Measurements from ENCODE around the gene CIROP. TPM values are rescaled to one million over a fixed set of nuclear protein-coding genes. Genes with fewer than 3 reads are reported as not detected.

Gene CIROP
- total and polyA plus RNA-seq, 9 donors = not detected

DNA sequence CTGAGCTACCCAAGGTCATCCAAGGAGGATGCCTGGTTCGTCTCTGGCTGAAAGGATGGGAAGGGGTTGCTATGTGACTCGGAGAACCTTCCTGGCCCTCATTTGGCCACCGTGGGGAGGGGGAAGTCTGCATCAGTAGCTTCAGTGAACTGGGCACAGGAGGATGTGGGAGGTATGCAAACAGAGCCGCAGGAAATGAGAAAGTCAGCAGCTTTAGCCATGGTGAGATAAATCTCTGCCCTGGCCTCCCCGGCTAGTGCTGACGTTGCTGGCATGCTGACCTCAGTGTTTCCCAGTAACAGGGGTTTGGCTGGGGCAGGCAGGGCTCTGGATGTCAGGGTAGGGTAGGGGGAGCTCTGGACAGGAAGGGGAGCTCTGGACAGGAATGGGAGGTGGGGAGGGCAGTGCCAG is 16.6 kb upstream of the CIROP start:
- H3K9me3 ChIP-seq (replicated peaks; ENCODE audit: control insufficient read depth, low read depth, low read length) = no peaks in the 10 kb centered on the region
- peaks cover 13% of the 10 kb centered on the region for H3K4me1 ChIP-seq (ENCODE audit: control insufficient read depth, insufficient read depth, low read length)
- no peaks in the 10 kb centered on the region for H3K36me3 ChIP-seq (ENCODE audit: control insufficient read depth, insufficient read depth, low read length)
- peak; percentile 44 for DNase-seq
- H3K27me3 ChIP-seq (ENCODE audit: control insufficient read depth, insufficient read depth, low read length) = no peaks in the 10 kb centered on the region
- 46% methylated on average over 6 of the region's 6 CpGs for WGBS (ENCODE audit: insufficient coverage)
- H3K27ac ChIP-seq (ENCODE audit: low read length) = peak overlapping the region; percentile 35
- H3K4me3 ChIP-seq (ENCODE audit: low read length) = no peak overlapping the region

DNA sequence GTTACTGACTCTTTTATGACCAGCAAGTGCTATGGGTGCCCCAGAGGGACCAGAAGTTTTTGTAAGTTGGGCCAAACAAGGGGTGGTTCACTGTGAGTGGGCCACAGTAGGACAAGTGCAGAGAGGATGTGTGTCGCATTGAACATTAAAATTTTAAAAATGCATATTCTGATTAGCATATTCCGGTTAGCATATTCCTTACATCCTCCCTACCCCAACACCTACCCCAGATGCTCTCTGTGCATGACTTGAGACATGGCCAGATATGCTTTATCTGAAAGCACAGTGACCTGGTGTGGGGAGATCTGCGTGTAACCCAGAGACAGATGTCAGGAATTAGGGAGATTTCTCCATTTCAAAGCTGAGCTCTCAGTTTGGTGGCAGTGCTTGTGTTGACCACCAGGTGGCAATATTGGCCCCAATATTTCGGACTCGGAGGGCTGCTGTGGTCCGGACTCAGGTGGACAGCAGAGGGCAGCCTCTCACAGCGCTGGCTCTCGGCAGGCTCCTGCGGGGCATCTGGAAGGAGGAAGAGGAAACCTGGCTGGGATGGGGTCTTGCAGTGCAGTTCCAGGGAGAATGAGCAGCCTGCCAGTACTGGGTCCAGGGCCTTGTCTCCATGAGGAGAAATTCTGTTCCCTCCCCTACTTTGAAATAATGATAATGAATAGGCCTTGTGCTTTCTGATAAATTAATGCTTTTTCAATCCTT is 15.9 kb upstream of the CIROP start:
- H3K4me1 ChIP-seq (ENCODE audit: control insufficient read depth, insufficient read depth, low read length) = peaks cover 13% of the 10 kb centered on the region
- no peaks in the 10 kb centered on the region for H3K36me3 ChIP-seq (ENCODE audit: control insufficient read depth, insufficient read depth, low read length)
- H3K4me3 ChIP-seq (ENCODE audit: low read length) = no peak overlapping the region
- peak overlapping the region; percentile 35 for H3K27ac ChIP-seq (ENCODE audit: low read length)
- WGBS (ENCODE audit: insufficient coverage) = 0% methylated on average over 1 of the region's 9 CpGs
- no peaks in the 10 kb centered on the region for H3K9me3 ChIP-seq (replicated peaks; ENCODE audit: control insufficient read depth, low read depth, low read length)
- peak; percentile 92 for DNase-seq
- H3K27me3 ChIP-seq (ENCODE audit: control insufficient read depth, insufficient read depth, low read length) = no peaks in the 10 kb centered on the region

DNA sequence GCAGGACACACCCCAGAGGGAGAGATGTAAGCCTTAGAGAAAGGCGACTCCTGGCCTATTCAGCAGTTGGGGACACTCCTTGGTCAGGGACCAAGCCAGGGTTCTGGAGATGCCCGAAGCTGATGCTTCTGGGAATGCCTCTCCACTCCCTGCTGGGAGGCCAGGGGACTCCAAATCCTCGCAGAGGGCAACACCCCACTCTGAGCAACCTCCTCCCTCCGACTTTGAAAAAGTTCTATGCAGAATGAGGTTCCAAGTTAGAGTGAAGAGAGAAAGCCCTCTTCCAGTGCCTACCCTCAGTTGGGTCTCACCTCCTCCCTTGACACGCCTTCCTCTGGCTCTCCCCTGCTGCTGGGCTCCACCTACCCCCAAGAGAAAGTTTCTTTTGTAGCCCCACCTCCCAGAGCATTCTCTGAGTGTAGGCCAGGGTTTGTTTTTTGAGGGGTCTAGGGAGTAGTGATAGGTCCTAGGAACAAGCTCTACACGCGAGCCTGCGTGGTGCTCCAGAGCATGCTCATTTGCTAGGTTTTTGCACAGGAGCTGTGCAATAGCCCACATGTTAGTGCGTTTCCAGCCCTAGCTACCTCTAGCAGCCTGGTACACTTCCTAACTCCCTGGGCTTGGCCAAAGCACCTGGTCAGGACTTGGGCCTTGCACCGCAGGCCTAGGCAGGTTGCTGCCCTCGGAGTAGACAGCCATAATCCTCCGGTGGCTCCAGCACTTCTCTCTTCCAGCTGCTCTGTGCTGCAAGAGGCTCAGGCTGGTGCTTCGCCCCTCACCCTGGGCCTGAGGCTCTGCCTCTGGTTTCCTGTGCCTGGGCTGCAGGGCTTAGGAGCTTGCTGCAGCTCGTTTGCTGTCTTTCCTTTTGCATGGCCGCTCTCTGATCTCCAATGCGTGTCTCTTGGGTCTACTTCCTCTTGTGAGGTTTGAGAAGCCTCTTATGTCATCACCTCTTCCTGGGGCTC is 14.9 kb upstream of the CIROP start:
- 54% methylated on average over 9 of the region's 16 CpGs for WGBS (ENCODE audit: insufficient coverage)
- DNase-seq = peak; percentile 44
- H3K4me1 ChIP-seq (ENCODE audit: control insufficient read depth, insufficient read depth, low read length) = peaks cover 13% of the 10 kb centered on the region
- H3K9me3 ChIP-seq (replicated peaks; ENCODE audit: control insufficient read depth, low read depth, low read length) = no peaks in the 10 kb centered on the region
- H3K36me3 ChIP-seq (ENCODE audit: control insufficient read depth, insufficient read depth, low read length) = no peaks in the 10 kb centered on the region
- H3K4me3 ChIP-seq (ENCODE audit: low read length) = no peak overlapping the region
- no peak overlapping the region for H3K27ac ChIP-seq (ENCODE audit: low read length)
- H3K27me3 ChIP-seq (ENCODE audit: control insufficient read depth, insufficient read depth, low read length) = no peaks in the 10 kb centered on the region

DNA sequence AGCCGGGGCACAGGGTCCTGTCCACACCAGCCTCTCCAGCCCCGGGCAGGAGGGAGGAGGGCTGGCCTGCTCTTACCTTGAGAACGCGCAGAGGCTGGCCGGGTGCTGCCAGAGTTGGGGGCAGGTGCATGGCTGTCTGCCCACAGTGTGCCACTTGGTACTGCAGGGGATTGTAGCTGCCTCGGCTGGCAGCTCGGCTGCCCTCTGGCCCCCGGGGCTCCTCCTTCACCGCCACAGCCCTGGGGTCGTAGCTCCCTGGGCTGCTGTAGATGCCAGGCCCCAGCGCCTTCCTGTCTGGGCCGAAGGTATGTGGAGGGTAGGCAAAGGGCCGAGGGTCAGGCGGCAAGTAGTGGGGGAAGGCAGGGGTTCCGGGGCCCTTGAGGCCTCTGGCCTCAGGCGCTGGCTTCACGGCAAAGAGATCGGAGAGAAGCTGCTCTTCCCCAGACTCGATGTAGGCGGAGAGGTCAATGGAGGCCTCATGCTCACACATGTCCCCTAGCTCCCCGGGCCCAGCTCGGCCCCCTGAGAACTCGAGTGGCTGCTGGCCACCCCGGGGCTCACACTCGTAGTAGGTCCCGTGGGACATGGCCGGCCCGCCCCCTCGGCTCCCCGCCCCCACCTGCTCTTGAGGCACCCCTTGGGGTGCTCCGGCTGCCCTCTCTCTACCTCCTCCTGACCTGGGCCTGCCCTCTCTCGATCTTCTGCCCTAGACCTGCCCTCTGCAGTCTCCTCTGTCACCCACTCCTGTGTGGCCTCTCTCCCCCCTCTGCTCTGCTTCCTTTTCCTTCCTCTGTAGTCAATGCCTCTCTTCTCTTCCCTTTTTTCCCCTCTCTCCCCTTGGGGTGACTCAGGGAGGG is 13.9 kb upstream of the CIROP start, which contains the start of gene CEBPE:
Gene CEBPE, minus strand, starts transcription at position 750 of the 857 bp plus-strand sequence. Its CDS starts 164 bp downstream, at position 586.
- Histone ChIP-seq H3K4me3 (ENCODE audit: low read length) (no peak within 1 kb of the TSS), H3K27ac (ENCODE audit: low read length) (no peak within 1 kb of the TSS), H3K36me3 (ENCODE audit: control insufficient read depth, insufficient read depth, low read length) (no peaks in the 10 kb centered on the region), H3K4me1 (ENCODE audit: control insufficient read depth, insufficient read depth, low read length) (peaks cover 15% of the 10 kb centered on the region), H3K27me3 (ENCODE audit: control insufficient read depth, insufficient read depth, low read length) (peaks cover 3% of the 10 kb centered on the region), H3K9me3 (replicated peaks; ENCODE audit: control insufficient read depth, low read depth, low read length) (no peaks in the 10 kb centered on the region)
- DNase-seq = no peak
- WGBS (ENCODE audit: insufficient coverage) = 71% methylated on average over 28 of the region's 32 CpGs

DNA sequence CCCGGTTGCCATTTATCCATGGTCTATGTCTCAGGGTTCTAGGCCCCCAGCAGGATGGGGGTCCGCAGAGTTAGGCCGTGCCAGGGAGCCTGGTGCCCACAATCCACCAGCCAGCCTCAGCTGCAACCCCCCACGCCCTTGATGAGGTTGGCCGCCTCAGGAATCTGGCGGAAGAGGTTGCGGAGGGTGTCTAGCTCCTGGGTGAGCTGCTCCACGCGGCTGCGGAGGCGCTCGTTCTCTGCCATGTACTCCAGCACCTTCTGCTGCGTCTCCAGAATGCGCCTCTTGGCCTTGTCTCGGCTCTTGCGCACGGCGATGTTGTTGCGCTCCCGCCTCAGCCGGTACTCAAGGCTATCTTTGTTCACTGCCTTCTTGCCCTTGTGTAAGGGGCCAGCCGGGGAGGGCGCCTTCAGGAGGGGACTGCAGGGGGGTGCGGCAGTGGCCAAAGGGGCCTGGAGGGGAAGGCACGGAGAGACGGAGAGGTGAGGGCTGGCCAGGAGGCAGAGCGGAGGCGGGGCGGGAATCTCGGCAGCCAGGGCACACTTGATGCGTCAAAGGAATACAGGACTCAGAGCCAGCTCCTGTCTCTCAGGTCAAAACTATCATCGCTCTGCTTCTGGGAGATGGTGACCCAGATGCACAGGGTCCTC is 12.7 kb upstream of the CIROP start:
- 80% methylated on average over 30 of the region's 32 CpGs for WGBS (ENCODE audit: insufficient coverage)
- Histone ChIP-seq H3K4me1 (ENCODE audit: control insufficient read depth, insufficient read depth, low read length) (peaks cover 19% of the 10 kb centered on the region), H3K4me3 (ENCODE audit: low read length) (no peak overlapping the region), H3K36me3 (ENCODE audit: control insufficient read depth, insufficient read depth, low read length) (no peaks in the 10 kb centered on the region), H3K27ac (ENCODE audit: low read length) (no peak overlapping the region), H3K27me3 (ENCODE audit: control insufficient read depth, insufficient read depth, low read length) (peaks cover 6% of the 10 kb centered on the region), H3K9me3 (replicated peaks; ENCODE audit: control insufficient read depth, low read depth, low read length) (no peaks in the 10 kb centered on the region)
- no peak for DNase-seq

DNA sequence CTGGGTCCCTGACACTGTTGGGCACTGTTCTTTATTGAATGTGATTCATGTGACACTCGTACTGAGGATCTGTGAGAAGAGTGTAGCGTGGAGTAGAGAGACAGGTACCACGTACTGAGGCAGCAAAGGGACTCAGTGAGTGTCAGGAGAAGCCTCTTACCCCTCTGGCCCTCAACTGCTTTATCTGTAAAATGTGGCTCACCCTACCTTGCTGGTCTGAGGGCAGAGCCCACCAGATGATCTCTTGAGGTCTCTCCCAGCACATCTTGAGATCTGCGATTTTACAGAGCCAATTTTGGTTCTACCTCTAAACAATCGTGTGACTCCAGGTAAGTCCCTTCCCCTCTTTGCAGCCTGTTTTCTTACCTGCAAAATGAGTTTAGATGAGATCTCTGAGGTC is 11.1 kb upstream of the CIROP start:
- Histone ChIP-seq H3K27me3 (ENCODE audit: control insufficient read depth, insufficient read depth, low read length) (peaks cover 9% of the 10 kb centered on the region), H3K4me3 (ENCODE audit: low read length) (no peak overlapping the region), H3K4me1 (ENCODE audit: control insufficient read depth, insufficient read depth, low read length) (peaks cover 17% of the 10 kb centered on the region), H3K9me3 (replicated peaks; ENCODE audit: control insufficient read depth, low read depth, low read length) (no peaks in the 10 kb centered on the region), H3K36me3 (ENCODE audit: control insufficient read depth, insufficient read depth, low read length) (no peaks in the 10 kb centered on the region), H3K27ac (ENCODE audit: low read length) (no peak overlapping the region)
- WGBS (ENCODE audit: insufficient coverage) = no CpG with 5 or more reads among the region's 5 CpGs
- no peak for DNase-seq

DNA sequence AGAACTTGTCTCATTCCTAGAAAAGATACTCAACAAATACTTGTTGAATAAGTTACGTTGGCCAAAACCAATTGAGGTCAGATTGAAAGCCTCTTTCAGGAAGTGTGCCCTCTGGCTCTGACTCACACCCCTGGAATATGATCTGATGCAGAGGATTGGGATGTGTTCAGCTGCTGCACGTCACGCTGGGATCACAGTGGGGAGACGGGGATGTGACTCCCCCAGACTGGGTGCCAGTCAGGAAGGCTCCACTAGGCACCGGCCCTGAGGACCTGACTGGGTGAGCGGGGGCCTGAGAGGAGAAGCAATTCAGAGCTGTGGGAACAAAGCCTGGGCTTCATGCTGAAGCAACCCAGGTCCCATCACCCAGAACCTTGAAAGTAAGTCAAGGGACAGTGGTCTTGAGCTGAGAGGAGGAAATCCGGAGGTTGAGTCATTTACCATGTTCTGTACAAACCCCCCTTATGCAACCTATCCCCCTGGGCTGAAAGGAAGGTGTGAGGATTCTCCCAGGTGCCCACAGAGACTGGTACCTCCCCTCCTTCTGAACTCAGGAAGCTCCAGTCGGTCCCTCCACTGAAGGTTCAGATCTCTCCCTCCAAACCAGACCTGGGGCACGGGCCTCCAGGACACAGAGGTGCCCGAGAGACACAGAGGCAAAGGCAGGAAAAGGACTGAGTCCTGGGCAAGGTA is 10.4 kb upstream of the CIROP start:
- WGBS (ENCODE audit: insufficient coverage) = 74% methylated on average over 4 of the region's 10 CpGs
- peaks cover 12% of the 10 kb centered on the region for H3K27me3 ChIP-seq (ENCODE audit: control insufficient read depth, insufficient read depth, low read length)
- no peak overlapping the region for H3K4me3 ChIP-seq (ENCODE audit: low read length)
- H3K27ac ChIP-seq (ENCODE audit: low read length) = no peak overlapping the region
- H3K9me3 ChIP-seq (replicated peaks; ENCODE audit: control insufficient read depth, low read depth, low read length) = no peaks in the 10 kb centered on the region
- no peaks in the 10 kb centered on the region for H3K36me3 ChIP-seq (ENCODE audit: control insufficient read depth, insufficient read depth, low read length)
- peaks cover 17% of the 10 kb centered on the region for H3K4me1 ChIP-seq (ENCODE audit: control insufficient read depth, insufficient read depth, low read length)
- no peak for DNase-seq

DNA sequence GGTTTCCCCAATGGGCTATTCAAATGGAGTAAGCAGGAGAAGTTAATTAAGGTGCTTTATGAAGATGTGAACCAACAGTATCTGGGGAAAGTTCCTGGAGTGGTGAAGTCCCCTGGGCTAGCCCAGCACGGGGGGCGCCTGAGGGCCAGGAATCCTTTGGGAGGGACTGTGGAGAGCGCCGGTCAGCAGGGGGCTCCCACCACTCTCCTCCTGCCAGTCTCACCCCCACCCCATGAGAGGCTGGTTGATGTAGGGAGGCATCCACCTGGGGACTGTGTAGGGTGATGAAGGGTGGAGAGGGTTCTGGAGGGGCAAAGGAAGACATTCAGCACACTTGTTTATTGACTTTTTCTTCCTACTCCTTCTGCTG is 9.9 kb upstream of the CIROP start:
- no peaks in the 10 kb centered on the region for H3K36me3 ChIP-seq (ENCODE audit: control insufficient read depth, insufficient read depth, low read length)
- no peaks in the 10 kb centered on the region for H3K9me3 ChIP-seq (replicated peaks; ENCODE audit: control insufficient read depth, low read depth, low read length)
- H3K4me1 ChIP-seq (ENCODE audit: control insufficient read depth, insufficient read depth, low read length) = peaks cover 15% of the 10 kb centered on the region
- no CpG with 5 or more reads among the region's 4 CpGs for WGBS (ENCODE audit: insufficient coverage)
- H3K27ac ChIP-seq (ENCODE audit: low read length) = no peak overlapping the region
- H3K4me3 ChIP-seq (ENCODE audit: low read length) = no peak overlapping the region
- no peak for DNase-seq
- peaks cover 13% of the 10 kb centered on the region for H3K27me3 ChIP-seq (ENCODE audit: control insufficient read depth, insufficient read depth, low read length)

DNA sequence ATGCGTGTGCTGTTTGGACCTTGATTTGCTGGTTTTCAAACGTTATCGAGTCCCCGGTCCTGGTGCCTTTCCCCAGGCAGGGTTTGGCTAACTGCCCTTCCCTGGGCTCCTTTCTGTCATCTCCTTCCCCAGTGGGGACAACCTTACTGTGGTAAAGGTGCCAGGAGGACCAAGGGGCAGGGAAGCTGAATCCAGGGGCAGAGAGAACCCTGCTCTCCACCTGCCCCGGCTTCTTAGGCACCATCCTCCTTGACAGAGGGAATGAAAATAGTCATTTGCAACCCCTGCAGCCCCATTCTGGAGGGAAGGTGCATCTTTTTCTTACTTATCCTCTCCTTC is 9.3 kb upstream of the CIROP start:
- no peak overlapping the region for H3K4me3 ChIP-seq (ENCODE audit: low read length)
- no peak for DNase-seq
- no peaks in the 10 kb centered on the region for H3K36me3 ChIP-seq (ENCODE audit: control insufficient read depth, insufficient read depth, low read length)
- WGBS (ENCODE audit: insufficient coverage) = 46% methylated on average over 4 of the region's 5 CpGs
- no peaks in the 10 kb centered on the region for H3K9me3 ChIP-seq (replicated peaks; ENCODE audit: control insufficient read depth, low read depth, low read length)
- H3K27ac ChIP-seq (ENCODE audit: low read length) = no peak overlapping the region
- H3K4me1 ChIP-seq (ENCODE audit: control insufficient read depth, insufficient read depth, low read length) = peaks cover 15% of the 10 kb centered on the region
- H3K27me3 ChIP-seq (ENCODE audit: control insufficient read depth, insufficient read depth, low read length) = peaks cover 15% of the 10 kb centered on the region
